Activated T-helper 9 cell treated with anti-CD3 and anti-CD28 coated beads, Interleukin-2, amount 50 U/mL, for 16 hours (primary cell): ENCODE results near the gene SYNPO2.
"Not testable (repeated sequence)": the region's sequence is repeated elsewhere in the genome, so short reads cannot be mapped to it uniquely, and the experiment has no call there.

Experiments used
- DNase-seq: peaks from one replicate; pipeline ENCODE4 v3.0.0-alpha.2; 2020; ENCODE audit warnings: low read depth

Gene SYNPO2

GRCh38 chr4:119035951-119036737 is 147.5 kb downstream of the SYNPO2 start:
- DNase-seq, result no peak

GRCh38 chr4:119037709-119038108 is 149.1 kb downstream of the SYNPO2 start:
- no peak for DNase-seq

GRCh38 chr4:119038116-119038841 is 149.6 kb downstream of the SYNPO2 start:
- DNase-seq, result no peak

- DNase-seq, result no peak
Observed at GRCh38 chr4:119039160-119039559, 150.5 kb downstream of the SYNPO2 start.

- DNase-seq, result no peak
Observed at GRCh38 chr4:119039779-119040178, 151.1 kb downstream of the SYNPO2 start.

GRCh38 chr4:119040261-119040660 is 151.6 kb downstream of the SYNPO2 start:
- DNase-seq, result no peak

GRCh38 chr4:119040694-119041185 is 152.1 kb downstream of the SYNPO2 start:
- DNase-seq, result no peak

- DNase-seq, result no peak
Observed at GRCh38 chr4:119041396-119041795, 152.7 kb downstream of the SYNPO2 start.

GRCh38 chr4:119041951-119042560 is 153.4 kb downstream of the SYNPO2 start:
- peak; percentile 12 for DNase-seq

- no peak for DNase-seq
Observed at GRCh38 chr4:119046263-119046662, 157.6 kb downstream of the SYNPO2 start.

GRCh38 chr4:119047059-119047458 is 158.4 kb downstream of the SYNPO2 start:
- DNase-seq, result not testable (repeated sequence)

GRCh38 chr4:119048446-119048845 is 159.8 kb downstream of the SYNPO2 start:
- DNase-seq, result no peak

- DNase-seq, result no peak
Observed at GRCh38 chr4:119049342-119049741, 160.7 kb downstream of the SYNPO2 start.

GRCh38 chr4:119050527-119051090 is 162.0 kb downstream of the SYNPO2 start:
- no peak for DNase-seq

GRCh38 chr4:119053245-119053644 is 164.6 kb downstream of the SYNPO2 start:
- DNase-seq, result no peak

GRCh38 chr4:119053997-119054396 is 165.3 kb downstream of the SYNPO2 start:
- DNase-seq, result no peak

GRCh38 chr4:119057417-119057816 is 168.8 kb downstream of the SYNPO2 start:
- DNase-seq, result no peak

- no peak for DNase-seq
Observed at GRCh38 chr4:119059221-119059620, 170.6 kb downstream of the SYNPO2 start.

- DNase-seq, result not testable (repeated sequence)
Observed at GRCh38 chr4:119067125-119067524, 178.5 kb downstream of the SYNPO2 start.

GRCh38 chr4:119067670-119068360 is 179.2 kb downstream of the SYNPO2 start:
- DNase-seq, result not testable (repeated sequence)

- DNase-seq, result no peak
Observed at GRCh38 chr4:119068529-119068962, 179.9 kb downstream of the SYNPO2 start.

GRCh38 chr4:119070301-119070700 is 181.6 kb downstream of the SYNPO2 start:
- DNase-seq, result no peak
